HG03571 (cell line): Measurements from ENCODE around the gene GOPC.
"Not testable (repeated sequence)": the region's sequence is repeated elsewhere in the genome, so short reads cannot be mapped to it uniquely, and the experiment has no call there.

Experiments used
- ATAC-seq: cut with Tn5 transposase; IDR thresholded peaks from one replicate; pipeline ENCODE4 v1.9.1; 2021; ENCODE audit not compliant: unreplicated experiment

GOPC gene

GRCh38 chr6:117518870-117519269 lies 83.4 kb downstream of the GOPC start:
- no peak for ATAC-seq

- not testable (repeated sequence) for ATAC-seq
Measured at GRCh38 chr6:117517995-117518394, 84.3 kb downstream of the GOPC start.

GRCh38 chr6:117515326-117515725 lies 87.0 kb downstream of the GOPC start:
- ATAC-seq, result no peak

- no peak for ATAC-seq
Measured at GRCh38 chr6:117514655-117515054, 87.7 kb downstream of the GOPC start.

- no peak for ATAC-seq
Measured at GRCh38 chr6:117513778-117514365, 88.4 kb downstream of the GOPC start.

- ATAC-seq, result no peak
Measured at GRCh38 chr6:117512987-117513573, 89.2 kb downstream of the GOPC start.

- no peak for ATAC-seq
Measured at GRCh38 chr6:117512056-117512828, 90.1 kb downstream of the GOPC start.
